ENCODE data around the gene MAPK1.
"Not testable (repeated sequence)": the region's sequence is repeated elsewhere in the genome, so short reads cannot be mapped to it uniquely, and the experiment has no call there.

Gene MAPK1

GRCh38 chr22:21790849-21791610 is 76.4 kb downstream of the MAPK1 start:
- DNase-seq (ENCODE audit: low spot score): not testable (repeated sequence)

- DNase-seq (ENCODE audit: low spot score): no peak
These were observed 77.1 kb downstream of the MAPK1 start for GRCh38 chr22:21790359-21790758.

GRCh38 chr22:21787565-21787964 is 79.9 kb downstream of the MAPK1 start:
- DNase-seq (ENCODE audit: low spot score): not testable (repeated sequence)

GRCh38 chr22:21780259-21780658 is 87.2 kb downstream of the MAPK1 start:
- DNase-seq (ENCODE audit: low spot score): no peak

GRCh38 chr22:21779444-21779843 is 88.0 kb downstream of the MAPK1 start:
- DNase-seq (ENCODE audit: low spot score): no peak

GRCh38 chr22:21778705-21779363 is 88.6 kb downstream of the MAPK1 start:
- no peak for DNase-seq (ENCODE audit: low spot score)

GRCh38 chr22:21771631-21771976 is 95.8 kb downstream of the MAPK1 start:
- DNase-seq (ENCODE audit: low spot score): no peak

GRCh38 chr22:21768435-21768834 is 99.0 kb downstream of the MAPK1 start:
- no peak for DNase-seq (ENCODE audit: low spot score)

GRCh38 chr22:21766691-21767462 is 100.6 kb downstream of the MAPK1 start:
- no peak for DNase-seq (ENCODE audit: low spot score)

- no peak for DNase-seq (ENCODE audit: low spot score)
These were observed 101.4 kb downstream of the MAPK1 start for GRCh38 chr22:21765909-21766529.

- no peak for DNase-seq (ENCODE audit: low spot score)
These were observed 103.2 kb downstream of the MAPK1 start for GRCh38 chr22:21764038-21764804.

- DNase-seq (ENCODE audit: low spot score): no peak
These were observed 104.5 kb downstream of the MAPK1 start for GRCh38 chr22:21762712-21763581.

GRCh38 chr22:21761994-21762680 is 105.3 kb downstream of the MAPK1 start:
- no peak for DNase-seq (ENCODE audit: low spot score)

GRCh38 chr22:21761086-21761485 is 106.4 kb downstream of the MAPK1 start:
- DNase-seq (ENCODE audit: low spot score): no peak

- DNase-seq (ENCODE audit: low spot score): peak; percentile 47
These were observed 106.8 kb downstream of the MAPK1 start for GRCh38 chr22:21760640-21761039.

- DNase-seq (ENCODE audit: low spot score): no peak
These were observed 107.6 kb downstream of the MAPK1 start for GRCh38 chr22:21759646-21760376.

GRCh38 chr22:21759093-21759492 is 108.4 kb downstream of the MAPK1 start:
- DNase-seq (ENCODE audit: low spot score): no peak

- DNase-seq (ENCODE audit: low spot score): no peak
These were observed 109.2 kb downstream of the MAPK1 start for GRCh38 chr22:21758091-21758864.

- no peak for DNase-seq (ENCODE audit: low spot score)
These were observed 111.6 kb downstream of the MAPK1 start for GRCh38 chr22:21755851-21756284.

Data from SW480 (cell line).